A673 (cell line): Measurements from ENCODE around the gene SMARCD2.

Source experiments
- EZH2 ChIP-seq: fragments of 200-600 bp; sonication (generic); IDR thresholded peaks from 2 replicates; pipeline ENCODE4 v1.6.1; 2017; ENCODE audit warnings: borderline replicate concordance, low read depth, mild to moderate bottlenecking, mixed read lengths, antibody characterized with exemption, low read length; ENCODE audit not compliant: poor library complexity, severe bottlenecking
- TF ChIP-seq, protein P1 (sequence below): fragments of 300-800, 200-600 bp; sonication (generic); conservative IDR thresholded peaks from 2 replicates; pipeline ENCODE4 v1.5.1; 2017; ENCODE audit warnings: low read depth, mild to moderate bottlenecking, antibody characterized with exemption, low read length, moderate library complexity, mixed read lengths

DNA sequence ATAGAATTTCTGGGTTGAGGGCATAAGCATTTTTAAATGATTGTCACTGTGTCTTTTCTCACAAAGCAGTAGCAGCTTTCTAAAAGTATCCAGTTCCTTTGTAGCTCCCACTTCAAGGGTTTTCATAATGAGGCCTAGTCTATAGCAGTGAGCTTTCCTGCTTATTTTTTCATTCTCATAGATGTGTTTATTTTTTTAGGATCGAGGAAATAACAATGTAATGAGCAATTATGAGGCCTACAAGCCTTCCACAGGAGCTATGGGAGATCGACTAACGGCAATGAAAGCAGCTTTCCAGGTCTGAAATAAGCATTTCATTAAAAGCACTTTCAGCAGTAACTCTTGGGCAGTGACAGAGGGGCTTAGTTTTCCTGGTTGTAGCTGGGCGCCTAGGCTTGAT is 25.8 kb downstream of the SMARCD2 start:
- TF ChIP-seq, protein P1, sequence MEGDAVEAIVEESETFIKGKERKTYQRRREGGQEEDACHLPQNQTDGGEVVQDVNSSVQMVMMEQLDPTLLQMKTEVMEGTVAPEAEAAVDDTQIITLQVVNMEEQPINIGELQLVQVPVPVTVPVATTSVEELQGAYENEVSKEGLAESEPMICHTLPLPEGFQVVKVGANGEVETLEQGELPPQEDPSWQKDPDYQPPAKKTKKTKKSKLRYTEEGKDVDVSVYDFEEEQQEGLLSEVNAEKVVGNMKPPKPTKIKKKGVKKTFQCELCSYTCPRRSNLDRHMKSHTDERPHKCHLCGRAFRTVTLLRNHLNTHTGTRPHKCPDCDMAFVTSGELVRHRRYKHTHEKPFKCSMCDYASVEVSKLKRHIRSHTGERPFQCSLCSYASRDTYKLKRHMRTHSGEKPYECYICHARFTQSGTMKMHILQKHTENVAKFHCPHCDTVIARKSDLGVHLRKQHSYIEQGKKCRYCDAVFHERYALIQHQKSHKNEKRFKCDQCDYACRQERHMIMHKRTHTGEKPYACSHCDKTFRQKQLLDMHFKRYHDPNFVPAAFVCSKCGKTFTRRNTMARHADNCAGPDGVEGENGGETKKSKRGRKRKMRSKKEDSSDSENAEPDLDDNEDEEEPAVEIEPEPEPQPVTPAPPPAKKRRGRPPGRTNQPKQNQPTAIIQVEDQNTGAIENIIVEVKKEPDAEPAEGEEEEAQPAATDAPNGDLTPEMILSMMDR: no peak
- no peak for TF ChIP-seq EZH2
